Raji (cell line): ENCODE results near the gene SHISAL2A.
A peak's percentile ranks its signal among the peaks of the same experiment; 100 is the strongest.

Experiments used
- POLR2A ChIP-seq: IDR thresholded peaks from 2 replicates; pipeline ENCODE4 v1.6.1; 2011; ENCODE audit warnings: low read depth, low read length, control low read depth; ENCODE audit not compliant: insufficient read depth

The SHISAL2A gene

DNA sequence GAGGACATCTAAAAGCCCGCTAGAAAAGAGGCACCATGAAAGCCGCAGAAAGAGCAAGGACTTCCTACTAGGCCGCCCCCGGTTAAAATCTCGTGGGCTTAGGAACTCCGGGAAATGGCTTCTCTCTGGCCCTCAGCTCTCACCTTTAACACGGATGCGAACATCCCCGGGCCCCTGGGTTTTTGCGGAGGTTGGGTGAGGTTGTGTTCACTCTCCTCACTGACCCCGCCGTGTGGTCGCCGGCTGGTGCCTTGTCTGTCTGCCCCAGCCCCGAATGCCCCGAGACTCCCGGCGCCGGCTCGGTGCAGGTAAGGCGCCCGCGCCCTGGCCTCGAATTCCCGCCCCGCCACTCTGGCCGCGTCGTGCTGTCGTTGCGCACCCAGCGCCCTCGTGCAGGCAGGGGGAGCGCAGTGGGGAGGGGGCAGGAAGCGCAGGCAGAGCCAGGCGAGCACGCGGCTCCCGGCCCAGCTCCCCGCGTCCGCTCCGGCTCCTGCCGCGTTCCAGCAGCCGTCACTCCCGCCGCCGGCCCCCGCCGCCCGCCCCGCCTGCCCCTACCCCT lies at the start of gene SHISAL2A:
SHISAL2A (plus strand) TSS at position 437 of the 559 bp plus-strand sequence. CDS start 326 bp downstream, outside the sequence.
- no peak for TF ChIP-seq POLR2A

DNA sequence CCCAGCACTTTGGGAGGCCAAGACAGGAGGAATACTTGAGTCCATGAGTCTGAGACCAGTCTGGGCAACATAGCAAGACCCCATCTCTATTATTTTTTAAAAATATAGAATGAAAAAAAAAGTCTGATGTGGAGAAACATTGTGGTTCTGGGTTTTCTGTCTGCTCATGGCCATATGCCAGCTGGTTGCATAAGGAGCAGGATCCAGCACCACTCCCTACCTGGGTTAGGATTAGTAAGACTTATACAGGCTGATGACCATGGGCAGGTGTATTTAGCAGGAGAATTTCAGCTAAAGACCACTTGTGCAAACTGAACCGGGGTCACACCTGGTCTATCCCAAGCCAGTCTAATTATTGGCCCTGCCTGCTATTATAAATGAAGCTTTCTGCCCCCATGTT lies 47.5 kb upstream of the SHISAL2A start:
- no peak for TF ChIP-seq POLR2A

DNA sequence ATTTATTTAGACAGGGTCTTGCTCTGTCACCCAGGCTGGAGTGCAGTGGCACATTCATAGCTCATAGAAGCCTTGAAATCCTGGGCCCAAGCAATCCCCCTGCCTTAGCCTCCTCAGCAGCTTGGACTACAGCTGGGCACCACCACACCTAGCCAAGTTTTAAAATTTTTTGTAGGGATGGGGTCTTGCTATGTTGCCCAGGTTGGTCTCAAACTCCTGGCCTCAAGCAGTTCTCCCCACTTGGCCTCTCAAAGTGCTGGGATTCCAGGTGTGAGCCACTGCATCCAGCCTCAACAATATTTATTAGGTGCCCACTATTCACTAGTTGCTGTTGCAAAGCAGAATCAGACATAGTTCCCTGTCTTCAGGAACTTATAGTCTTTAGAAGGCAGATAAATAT lies 44.9 kb upstream of the SHISAL2A start:
- no peak for TF ChIP-seq POLR2A

DNA sequence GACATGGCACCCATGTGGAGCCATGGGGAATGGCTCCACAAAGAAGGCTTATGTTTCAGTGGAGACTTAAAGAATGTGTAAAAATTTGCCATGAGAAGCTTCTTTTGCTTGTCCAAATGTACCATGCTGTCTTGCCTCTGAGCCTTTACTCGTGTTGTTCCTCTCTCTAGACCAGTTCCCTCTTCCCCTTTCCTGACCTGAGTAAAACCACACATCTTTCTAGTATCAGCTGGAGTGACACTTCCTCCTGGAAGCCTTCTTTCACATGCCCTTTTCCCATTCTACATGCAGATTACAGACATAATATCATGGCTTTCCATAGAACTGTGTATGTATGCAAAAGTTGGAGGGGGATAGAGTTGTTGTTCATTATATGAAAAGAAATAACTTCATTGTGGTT lies 44.4 kb upstream of the SHISAL2A start:
- no peak for TF ChIP-seq POLR2A

DNA sequence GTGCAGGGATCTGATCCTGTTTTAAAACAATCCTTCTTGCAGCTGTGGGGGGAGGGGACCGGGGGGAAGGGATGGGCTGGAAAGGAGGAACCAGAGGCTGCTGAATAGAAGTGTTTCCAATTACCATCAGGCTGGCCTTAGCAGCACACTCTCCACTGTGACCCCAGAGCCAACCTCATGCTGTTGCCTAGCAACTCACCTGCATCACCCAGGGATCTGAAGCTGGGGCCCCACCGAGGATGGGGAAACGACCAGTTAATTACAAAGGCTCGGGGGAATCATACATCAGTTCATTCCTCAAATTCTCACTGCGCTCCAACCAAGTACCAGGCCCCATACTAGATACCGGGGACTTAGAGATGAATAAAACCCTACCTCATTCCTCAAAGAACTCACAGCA lies 42.7 kb upstream of the SHISAL2A start:
- TF ChIP-seq POLR2A = no peak

DNA sequence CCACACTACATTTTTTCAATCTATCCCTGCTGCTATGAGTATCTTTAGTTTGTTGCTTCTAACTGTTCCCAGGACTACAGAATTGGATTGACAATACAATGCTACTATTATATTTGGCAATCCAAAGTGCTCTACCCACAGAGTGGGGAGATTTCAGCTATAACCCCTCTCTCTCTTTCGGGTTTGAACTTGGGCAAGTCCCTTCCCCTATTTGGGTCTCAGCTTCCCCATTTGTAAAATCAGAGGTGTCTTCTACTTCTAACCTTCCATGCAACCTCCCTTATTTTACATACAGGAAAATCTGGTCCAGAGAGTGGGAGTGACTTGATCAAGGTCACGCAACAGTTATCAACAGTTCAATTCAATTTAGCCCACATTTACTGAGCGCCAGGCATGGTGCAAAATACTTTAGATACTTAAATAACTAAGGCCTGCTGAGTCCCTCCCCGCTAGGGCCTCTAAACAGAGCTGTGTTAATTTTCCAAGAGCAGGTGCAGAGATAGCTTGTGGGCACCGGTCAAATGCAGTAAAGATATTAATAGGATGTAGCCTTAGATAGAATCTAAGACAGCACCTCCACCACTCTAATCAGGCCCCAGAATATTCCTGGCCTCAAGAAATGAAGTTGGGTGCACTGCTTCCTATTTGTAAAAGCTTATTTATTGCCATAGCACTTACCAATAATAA lies 40.2 kb upstream of the SHISAL2A start:
- TF ChIP-seq POLR2A = no peak

DNA sequence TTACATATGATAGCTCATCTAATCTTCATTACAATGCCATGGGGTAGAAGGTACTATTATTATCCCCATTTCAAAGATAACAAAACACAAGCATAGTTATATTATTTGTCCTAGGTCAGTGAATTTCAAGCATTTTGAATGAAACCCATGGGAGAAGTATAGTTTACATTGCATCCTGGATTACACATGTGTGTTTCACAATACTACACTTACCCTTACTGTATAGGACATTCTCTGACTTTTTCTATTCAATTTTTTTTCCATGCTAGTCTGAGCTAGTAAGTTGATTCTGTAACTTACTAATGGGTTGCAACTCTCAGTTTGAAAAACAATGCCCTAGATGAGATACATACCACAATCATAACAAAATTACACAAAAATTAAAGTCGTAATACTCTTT lies 39.5 kb upstream of the SHISAL2A start:
- no peak for TF ChIP-seq POLR2A

DNA sequence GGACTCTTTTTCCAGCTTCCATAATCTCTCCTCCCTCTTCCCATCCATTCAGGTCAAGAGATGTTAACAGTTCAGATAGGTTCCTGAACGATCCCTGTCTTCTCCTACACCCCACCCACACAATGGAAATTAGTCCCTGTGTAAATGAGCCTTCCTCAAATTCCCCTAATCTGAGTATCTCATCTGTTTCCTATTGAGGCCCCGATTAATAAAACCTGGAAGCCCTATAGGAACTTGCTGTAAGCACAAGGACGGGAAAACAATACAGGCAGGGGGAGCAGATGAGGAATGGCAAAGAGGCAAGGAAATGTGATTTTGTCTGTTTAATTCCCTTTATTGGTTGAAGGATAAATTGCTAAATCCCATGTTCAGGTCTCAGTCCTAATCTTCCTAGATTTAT lies 37.9 kb upstream of the SHISAL2A start:
- no peak for TF ChIP-seq POLR2A

DNA sequence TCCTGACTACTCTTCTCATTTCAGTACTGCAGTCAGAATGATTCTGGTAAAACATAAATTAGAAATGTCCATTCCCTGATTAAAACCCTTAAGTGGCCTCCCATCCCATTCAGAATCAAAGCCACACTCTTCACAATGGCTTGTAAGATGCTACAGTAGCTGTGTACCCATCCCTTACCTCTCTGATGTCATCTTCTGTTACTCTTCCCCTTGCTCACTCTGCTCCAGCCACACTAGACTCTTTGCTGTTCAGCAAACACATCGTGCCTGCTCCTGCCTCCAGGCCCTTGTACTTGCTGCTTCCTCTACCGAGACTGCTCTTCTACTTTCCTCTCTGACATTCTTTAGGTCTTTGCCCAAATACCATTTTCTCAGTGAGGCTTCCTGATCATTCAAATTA lies 35.1 kb upstream of the SHISAL2A start:
- no peak for TF ChIP-seq POLR2A

DNA sequence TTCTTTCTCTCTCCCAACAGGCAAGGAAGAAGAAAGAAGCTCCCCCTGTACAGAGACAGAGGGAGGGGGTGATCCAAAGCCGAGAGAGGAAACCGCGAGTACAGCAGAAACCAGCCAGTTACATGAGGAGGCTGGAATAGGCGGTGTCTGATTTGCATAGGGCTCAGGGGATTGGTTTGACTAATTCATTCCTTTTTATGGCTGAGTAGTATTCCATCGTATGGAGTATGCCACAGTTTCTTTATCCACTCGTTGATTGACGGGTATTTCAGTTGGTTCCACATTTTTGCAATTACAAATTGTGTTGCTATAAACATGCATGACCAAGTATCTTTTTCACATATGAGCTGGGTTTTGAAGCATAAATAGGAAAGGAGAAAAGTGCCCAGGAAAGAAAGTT lies 34.2 kb upstream of the SHISAL2A start:
- no peak for TF ChIP-seq POLR2A

DNA sequence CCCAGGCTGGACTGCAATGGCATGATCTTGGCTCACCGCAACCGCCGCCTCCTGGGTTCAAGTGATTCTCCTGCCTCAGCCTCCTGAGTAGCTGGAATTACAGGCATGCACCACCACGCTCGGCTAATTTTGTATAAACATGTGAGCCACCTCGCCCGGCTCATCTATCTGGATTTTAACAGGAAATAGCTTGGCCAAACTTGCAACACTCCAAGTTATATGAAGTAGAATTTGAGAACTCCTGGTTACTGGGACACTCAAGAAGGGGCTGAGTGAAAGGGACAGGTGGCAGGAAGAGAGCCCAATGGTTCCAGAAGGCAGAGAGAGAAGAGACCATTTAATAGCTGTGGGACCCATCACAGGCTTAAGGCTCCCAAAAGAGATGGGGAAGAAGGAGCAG lies 33.7 kb upstream of the SHISAL2A start:
- no peak for TF ChIP-seq POLR2A

DNA sequence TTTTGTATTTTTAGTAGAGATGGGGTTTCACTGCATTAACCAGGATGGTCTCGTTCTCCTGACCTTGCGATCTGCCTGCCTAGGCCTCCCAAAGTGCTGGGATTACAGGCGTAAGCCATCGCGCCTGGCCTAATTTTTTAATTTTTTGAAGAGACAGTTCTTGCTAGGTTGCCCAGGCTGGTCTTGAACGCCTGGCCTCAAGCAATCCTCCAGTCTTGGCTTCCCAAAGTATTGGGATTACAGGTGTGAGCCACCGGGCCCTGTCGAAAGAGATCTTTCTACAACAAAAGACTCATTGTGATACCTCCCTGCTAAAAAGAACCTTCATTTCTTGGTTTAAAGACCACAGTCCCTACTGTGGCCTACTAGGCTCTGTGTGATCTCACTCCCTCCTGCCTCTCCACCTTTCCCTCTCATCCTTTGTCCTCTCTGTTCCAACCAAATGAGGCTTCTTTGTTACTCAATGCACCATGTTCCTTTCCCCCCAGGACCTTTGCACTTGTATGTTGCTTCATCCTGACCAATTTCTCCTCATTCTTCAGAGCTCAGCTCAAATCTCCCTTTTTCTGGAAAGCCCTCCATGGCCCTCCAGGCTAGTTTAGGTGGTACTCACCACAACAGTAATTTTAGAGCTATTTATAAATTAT lies 32.3 kb upstream of the SHISAL2A start:
- TF ChIP-seq POLR2A = no peak

DNA sequence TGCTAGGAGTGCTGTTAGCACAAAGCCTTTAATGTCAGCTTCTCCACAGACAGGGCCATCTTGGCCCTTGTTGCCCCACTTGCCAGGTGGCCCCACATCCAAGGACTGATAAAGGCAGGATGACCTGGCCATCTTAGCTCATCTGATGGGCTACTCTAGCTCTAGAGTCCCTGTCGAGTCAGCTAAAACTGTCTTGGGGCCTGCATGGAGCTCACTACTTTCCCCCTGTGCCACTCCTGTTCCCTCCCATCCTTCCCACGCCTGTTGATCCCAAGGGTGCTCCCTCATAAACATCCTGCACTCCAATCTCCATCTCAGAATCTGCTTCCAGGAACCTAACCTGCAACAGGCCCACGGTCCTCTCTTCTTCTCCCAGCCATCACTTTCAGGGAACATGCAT lies 31.4 kb upstream of the SHISAL2A start:
- TF ChIP-seq POLR2A = no peak

DNA sequence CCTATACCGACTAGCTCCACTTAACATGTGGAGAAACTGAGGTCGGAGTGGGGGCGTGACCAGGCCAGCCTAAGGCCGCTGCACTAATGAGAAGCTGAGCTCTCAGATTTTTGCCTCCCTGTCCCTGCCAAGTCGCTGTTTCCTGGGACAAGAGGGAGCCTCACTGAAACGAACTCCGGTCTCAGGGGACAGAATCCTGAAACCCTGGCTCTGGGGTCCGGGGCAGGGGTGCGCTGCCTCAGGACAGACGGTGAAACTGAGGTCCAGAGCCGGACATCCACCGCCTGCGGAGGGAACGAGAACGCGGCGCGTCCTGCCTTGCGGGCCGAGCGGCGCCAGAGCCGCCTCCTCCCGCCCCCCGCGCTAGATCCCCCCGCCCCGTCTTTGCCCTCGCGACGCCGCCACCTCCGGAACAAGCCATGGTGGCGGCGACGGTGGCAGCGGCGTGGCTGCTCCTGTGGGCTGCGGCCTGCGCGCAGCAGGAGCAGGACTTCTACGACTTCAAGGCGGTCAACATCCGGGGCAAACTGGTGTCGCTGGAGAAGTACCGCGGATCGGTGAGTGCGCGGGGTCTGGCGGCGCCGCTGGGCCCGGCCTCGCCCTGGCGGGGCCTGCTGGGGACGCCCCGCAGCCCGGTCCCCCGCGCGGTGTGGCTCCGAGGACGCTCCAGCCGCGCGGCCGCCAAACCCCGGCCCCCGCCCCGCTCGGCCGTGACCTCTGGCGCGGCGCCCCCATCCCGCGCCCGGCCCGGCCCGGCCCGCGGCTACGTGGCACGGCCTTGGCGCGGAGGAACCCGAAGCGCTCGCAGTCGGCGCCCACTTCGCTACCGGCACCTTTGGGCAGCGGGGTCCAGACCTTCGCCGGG lies 30.7 kb upstream of the SHISAL2A start, which contains the start of gene GPX7:
GPX7 (plus strand) TSS at position 381 of the 865 bp plus-strand sequence; CDS start at position 420, 39 bp downstream.
- TF ChIP-seq POLR2A = 0 out of 2 replicates have a peak, but pooled peaks have one; percentile 16

DNA sequence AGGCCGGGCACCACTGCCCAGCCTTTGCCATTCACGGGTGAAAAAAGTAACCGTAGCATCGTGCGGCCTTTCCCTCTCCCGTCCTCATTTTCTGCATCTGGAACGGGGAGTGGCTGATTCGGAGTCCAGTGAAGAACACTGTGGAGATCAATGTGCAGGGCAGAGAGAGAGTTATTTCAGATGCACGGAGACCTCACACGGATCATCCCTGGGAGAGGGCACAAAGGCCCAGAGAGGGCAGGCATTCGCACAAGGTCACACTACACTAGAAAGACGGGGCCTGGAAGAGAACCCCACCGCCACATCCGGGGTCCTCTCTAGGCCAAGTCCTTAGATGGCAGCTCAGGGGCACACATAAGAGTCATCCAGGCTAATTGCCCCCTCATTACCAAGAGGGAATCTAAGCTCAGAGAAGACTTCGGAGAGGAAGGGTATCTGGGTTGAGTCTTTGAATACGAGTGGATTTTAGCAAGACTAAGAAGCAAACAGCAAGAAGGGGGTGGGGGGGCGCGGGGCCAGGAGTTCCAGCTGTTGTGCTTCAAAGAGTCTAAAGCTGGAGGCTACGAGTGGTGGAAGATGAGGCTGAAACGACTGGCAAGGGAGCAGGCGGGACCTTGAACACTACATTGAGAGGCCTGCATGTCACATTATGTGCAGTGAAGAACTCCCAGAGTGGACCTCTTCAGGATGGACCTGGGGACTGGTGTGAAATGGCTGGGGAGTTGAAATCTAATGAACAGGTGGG lies 29.9 kb upstream of the SHISAL2A start:
- TF ChIP-seq POLR2A = no peak

DNA sequence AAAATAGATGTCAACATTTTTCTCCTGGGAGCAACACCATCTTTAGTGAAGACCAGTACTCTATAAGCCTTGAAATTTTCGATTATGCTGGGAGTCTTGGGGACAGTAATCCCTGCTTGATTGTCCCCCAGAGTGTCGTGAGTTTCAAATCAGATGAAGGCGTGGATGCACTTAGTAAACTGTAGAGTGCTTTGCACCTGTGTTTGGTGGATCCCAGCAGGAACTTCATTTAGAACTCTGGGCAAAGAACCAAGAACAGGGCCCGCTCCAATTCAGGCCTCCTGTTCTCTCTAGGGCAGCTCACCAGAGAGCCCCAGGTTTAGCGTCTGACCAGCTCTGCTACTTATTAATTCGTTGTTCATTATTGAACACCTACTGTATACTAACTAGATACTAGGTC lies 29.3 kb upstream of the SHISAL2A start:
- TF ChIP-seq POLR2A = no peak
